Mucosa of rectum (tissue), 2 donors: ENCODE data around the gene PDZD11.

ENCODE experiments used
- H3K27ac ChIP-seq, 2 donors: one replicate each; pipeline ENCODE4 v1.7.0; 2013; ENCODE audit warnings: inconsistent platforms in 2 of 2, low read depth in 2 of 2, low read length in 2 of 2
- H3K27me3 ChIP-seq, 2 donors: one replicate each; pipeline ENCODE4 v1.7.0; 2013; ENCODE audit warnings: low read length in 2 of 2; ENCODE audit not compliant: control insufficient read depth in 2 of 2, insufficient read depth in 2 of 2
- H3K36me3 ChIP-seq, 2 donors: one replicate each; pipeline ENCODE4 v1.7.0; 2013; ENCODE audit warnings: low read length in 2 of 2; ENCODE audit not compliant: control insufficient read depth in 2 of 2, insufficient read depth in 2 of 2
- H3K4me1 ChIP-seq, 2 donors: one replicate each; pipeline ENCODE4 v1.7.0; 2013; ENCODE audit warnings: low read length in 2 of 2, mild to moderate bottlenecking in 1 of 2; ENCODE audit not compliant: control insufficient read depth in 2 of 2, insufficient read depth in 2 of 2
- H3K4me3 ChIP-seq, 2 donors: one replicate each; pipeline ENCODE4 v1.7.0; 2013; ENCODE audit warnings: low read length in 2 of 2
- H3K9ac ChIP-seq, 2 donors: one replicate each; pipeline ENCODE4 v1.7.0; 2013; ENCODE audit warnings: low read length in 2 of 2, low read depth in 1 of 2, mild to moderate bottlenecking in 1 of 2
- H3K9me3 ChIP-seq, 2 donors: one replicate each; pipeline ENCODE4 v1.7.0; 2013; ENCODE audit warnings: low read length in 2 of 2; ENCODE audit not compliant: control insufficient read depth in 2 of 2
- donor health status: healthy.
- donor health status: Normal muscosa, but diverticular disease.

Gene PDZD11

DNA sequence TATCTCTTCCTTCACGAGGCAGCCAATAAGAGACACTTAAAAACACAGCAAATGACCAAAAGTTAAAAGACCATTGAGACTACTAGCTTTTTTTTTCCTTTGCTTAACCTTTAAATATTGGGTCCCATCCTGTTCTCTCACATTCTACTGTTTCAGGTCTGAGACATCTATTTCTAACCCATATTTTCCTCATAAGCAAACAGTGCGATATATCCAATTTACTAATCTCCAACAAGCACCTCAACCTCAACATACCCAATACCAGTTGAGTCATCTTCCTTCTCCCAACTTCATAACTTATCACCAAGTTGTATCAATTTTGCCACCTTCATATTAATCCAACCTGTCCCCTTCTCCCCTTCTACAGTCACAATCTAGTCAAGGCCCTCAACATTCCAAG is 48.2 kb downstream of the PDZD11 start:
- H3K4me1 ChIP-seq: no peaks in the 10 kb centered on the region
- H3K9me3 ChIP-seq: no peaks in the 10 kb centered on the region
- no peak overlapping the region for H3K27ac ChIP-seq
- H3K27me3 ChIP-seq: peaks cover 0 to 5% of the 10 kb centered on the region in 2 donors
- no peak overlapping the region for H3K4me3 ChIP-seq
- no peaks in the 10 kb centered on the region for H3K36me3 ChIP-seq
- H3K9ac ChIP-seq: no peak overlapping the region

DNA sequence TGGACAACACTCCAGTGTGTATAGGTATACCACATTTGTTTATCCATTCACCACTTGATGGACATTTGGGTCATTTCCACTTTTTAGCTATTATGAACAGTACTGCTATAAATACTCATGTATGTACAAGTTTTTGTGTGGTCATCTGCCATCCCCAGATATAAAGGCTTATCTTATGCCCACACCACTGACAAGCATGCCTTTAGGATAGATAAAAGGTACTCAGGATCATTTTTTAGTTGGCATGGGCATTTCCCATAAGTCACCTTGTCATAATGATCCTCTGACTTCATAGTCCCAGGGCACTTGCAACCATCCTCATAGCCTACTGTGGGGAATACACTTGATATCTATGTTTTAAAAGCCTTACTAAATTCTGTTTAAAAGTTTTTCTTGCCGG is 49.0 kb downstream of the PDZD11 start:
- H3K9ac ChIP-seq: no peak overlapping the region
- no peak overlapping the region for H3K27ac ChIP-seq
- no peak overlapping the region for H3K4me3 ChIP-seq
- no peaks in the 10 kb centered on the region for H3K36me3 ChIP-seq
- peaks cover 0 to 5% of the 10 kb centered on the region in 2 donors for H3K27me3 ChIP-seq
- H3K9me3 ChIP-seq: no peaks in the 10 kb centered on the region
- H3K4me1 ChIP-seq: no peaks in the 10 kb centered on the region
